Lower lobe of right lung (tissue), 2 donors: ENCODE data around the gene AGBL3. TPM values are rescaled to one million over a fixed set of nuclear protein-coding genes. Genes with fewer than 3 reads are reported as not detected.

Experiments
- ATAC-seq, 2 donors: fragments of 200-7000 bp; cut with Tn5 transposase; one replicate each; pipeline ENCODE4 v1.9.1; 2020 to 2022; ENCODE audit warnings: mild to moderate bottlenecking in 2 of 2, moderate library complexity in 2 of 2
- DNase-seq: peaks from one replicate; pipeline ENCODE4 v3.0.0-alpha.2; 2020
- H3K27ac ChIP-seq: fragments of 200-600 bp; one replicate; pipeline ENCODE4 v1.8.0; 2022
- H3K27me3 ChIP-seq: fragments of 200-600 bp; one replicate; pipeline ENCODE4 v1.8.0; 2022; ENCODE audit warnings: low read depth
- H3K36me3 ChIP-seq: fragments of 200-600 bp; one replicate; pipeline ENCODE4 v1.8.0; 2022; ENCODE audit warnings: mild to moderate bottlenecking
- H3K4me1 ChIP-seq: fragments of 200-600 bp; one replicate; pipeline ENCODE4 v1.8.0; 2022
- H3K4me3 ChIP-seq: fragments of 200-600 bp; one replicate; pipeline ENCODE4 v1.8.0; 2022; ENCODE audit warnings: mild to moderate bottlenecking
- H3K9me3 ChIP-seq: fragments of 200-600 bp; one replicate; pipeline ENCODE4 v1.8.0; 2022
- CTCF ChIP-seq: fragments of 200-600 bp; IDR thresholded peaks from one replicate; pipeline ENCODE4 v1.8.0; 2022; ENCODE audit warnings: antibody characterized with exemption, mild to moderate bottlenecking
- intact Hi-C: fragments of 100-400 bp; cut with DNase I; formaldehyde crosslinking; loops from one replicate; pipeline ENCODE4 v1.11.0; 2022
- total RNA-seq: library from RNA; stranded (reverse); fragmentation: NEBNext Ultra II Directional; extraction: Animal tissue kit (Norgen Biotek cat#: 25700); gene quantifications from one replicate; pipeline ENCODE4 v1.2.1, GENCODE V29; 2021
- donor health status: DM: no; HTN: yes; CAD: no; lungs with severe emphysema.

Gene AGBL3
- total RNA-seq, 1 donor from 2014 or later: 6.1 TPM

- ATAC-seq: no peak
- no peak for DNase-seq
- TF ChIP-seq CTCF: no peak
- H3K9me3 ChIP-seq: peaks cover 5% of the 10 kb centered on the region
- H3K4me3 ChIP-seq: no peak overlapping the region
- no peak overlapping the region for H3K27ac ChIP-seq
- H3K36me3 ChIP-seq: no peaks in the 10 kb centered on the region
- H3K27me3 ChIP-seq: no peaks in the 10 kb centered on the region
- no peaks in the 10 kb centered on the region for H3K4me1 ChIP-seq
- intact Hi-C loops: no loop called here
These were observed 142.6 kb downstream of the AGBL3 start for GRCh38 chr7:135128931-135129330.

- Histone ChIP-seq H3K4me3 (no peak overlapping the region), H3K27me3 (no peaks in the 10 kb centered on the region), H3K36me3 (no peaks in the 10 kb centered on the region), H3K27ac (no peak overlapping the region), H3K9me3 (peaks cover 5% of the 10 kb centered on the region), H3K4me1 (no peaks in the 10 kb centered on the region)
- ATAC-seq (no peak), DNase-seq (no peak)
- intact Hi-C loops: no loop called here
- no peak for TF ChIP-seq CTCF
These were observed 143.3 kb downstream of the AGBL3 start for GRCh38 chr7:135129579-135129978.

DNA sequence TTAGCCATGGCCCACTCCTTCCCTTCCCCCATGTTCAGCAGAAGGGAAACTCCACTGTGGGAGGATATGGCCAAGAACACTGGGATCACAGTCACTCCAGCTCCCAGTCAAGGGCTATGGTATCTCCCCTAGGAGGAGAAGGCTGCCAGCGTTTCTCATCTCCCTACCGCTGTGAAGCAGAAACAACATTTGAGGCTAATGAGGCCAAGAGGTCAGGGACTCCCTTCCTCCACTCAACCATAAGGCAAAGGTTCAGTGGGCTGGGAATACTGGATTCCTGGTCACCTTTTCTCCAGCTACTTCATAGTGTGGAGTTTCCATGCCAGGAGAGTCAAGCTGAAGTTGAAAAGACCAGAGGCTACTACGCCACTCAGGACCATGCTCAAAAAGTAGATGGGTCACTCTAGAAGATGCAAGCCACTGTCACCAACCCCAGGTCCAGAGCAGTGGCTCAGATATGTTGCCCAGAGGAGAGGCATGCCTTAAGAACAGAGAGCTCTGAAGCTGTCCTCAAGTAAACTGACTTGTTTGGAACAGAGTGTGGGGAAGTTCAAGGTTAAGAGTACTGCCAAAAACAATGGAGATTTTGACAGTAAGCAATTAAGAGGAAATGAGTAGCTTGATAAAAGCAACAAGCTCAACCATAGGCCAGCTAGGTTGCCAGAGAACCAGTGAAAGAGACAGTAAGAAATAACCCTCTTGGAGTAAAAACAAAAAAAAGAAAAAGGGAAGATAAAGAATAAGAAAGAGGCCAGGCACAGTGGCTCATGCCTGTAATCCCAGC is 157.8 kb downstream of the AGBL3 start:
- peak overlapping the region; percentile 15 for H3K27ac ChIP-seq
- no peaks in the 10 kb centered on the region for H3K27me3 ChIP-seq
- ATAC-seq (no peak), DNase-seq (no peak)
- H3K4me1 ChIP-seq: peaks cover 24% of the 10 kb centered on the region
- H3K4me3 ChIP-seq: no peak overlapping the region
- intact Hi-C loops: no loop called here
- H3K9me3 ChIP-seq: no peaks in the 10 kb centered on the region
- no peak for TF ChIP-seq CTCF
- H3K36me3 ChIP-seq: no peaks in the 10 kb centered on the region

DNA sequence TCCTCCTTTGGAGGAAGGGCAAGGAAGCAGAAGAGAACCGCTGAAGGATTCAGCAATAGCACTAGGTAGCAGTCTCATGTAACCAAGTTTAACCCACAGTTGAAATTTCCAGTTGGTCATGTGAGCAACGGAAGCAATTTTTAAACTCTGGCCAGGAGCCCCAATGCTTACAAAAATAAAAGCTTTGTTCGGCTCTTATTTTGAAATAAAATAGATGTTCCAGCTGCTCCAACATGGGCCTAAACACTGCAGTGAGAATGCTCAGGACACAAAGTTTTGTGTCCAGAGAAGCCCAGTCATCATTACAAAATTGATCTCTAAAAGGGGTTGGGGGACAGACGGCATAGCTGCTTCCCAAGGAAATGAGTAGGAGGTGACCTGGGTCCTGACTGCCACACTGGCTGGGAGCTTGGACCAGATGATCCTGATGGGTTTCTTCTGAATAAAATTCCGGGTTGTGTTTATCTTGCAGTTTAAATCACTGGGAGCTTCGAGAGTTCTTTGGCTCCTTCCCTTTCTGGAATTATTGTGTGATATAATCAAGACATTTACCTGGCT is 161.1 kb downstream of the AGBL3 start:
- no peaks in the 10 kb centered on the region for H3K36me3 ChIP-seq
- intact Hi-C loops: no loop called here
- H3K27me3 ChIP-seq: no peaks in the 10 kb centered on the region
- no peaks in the 10 kb centered on the region for H3K9me3 ChIP-seq
- TF ChIP-seq CTCF: no peak
- H3K4me3 ChIP-seq: peak overlapping the region; percentile 63
- H3K27ac ChIP-seq: peak overlapping the region; percentile 95
- peaks cover 53% of the 10 kb centered on the region for H3K4me1 ChIP-seq
- ATAC-seq (peak; percentile 38 to 40), DNase-seq (no peak)

DNA sequence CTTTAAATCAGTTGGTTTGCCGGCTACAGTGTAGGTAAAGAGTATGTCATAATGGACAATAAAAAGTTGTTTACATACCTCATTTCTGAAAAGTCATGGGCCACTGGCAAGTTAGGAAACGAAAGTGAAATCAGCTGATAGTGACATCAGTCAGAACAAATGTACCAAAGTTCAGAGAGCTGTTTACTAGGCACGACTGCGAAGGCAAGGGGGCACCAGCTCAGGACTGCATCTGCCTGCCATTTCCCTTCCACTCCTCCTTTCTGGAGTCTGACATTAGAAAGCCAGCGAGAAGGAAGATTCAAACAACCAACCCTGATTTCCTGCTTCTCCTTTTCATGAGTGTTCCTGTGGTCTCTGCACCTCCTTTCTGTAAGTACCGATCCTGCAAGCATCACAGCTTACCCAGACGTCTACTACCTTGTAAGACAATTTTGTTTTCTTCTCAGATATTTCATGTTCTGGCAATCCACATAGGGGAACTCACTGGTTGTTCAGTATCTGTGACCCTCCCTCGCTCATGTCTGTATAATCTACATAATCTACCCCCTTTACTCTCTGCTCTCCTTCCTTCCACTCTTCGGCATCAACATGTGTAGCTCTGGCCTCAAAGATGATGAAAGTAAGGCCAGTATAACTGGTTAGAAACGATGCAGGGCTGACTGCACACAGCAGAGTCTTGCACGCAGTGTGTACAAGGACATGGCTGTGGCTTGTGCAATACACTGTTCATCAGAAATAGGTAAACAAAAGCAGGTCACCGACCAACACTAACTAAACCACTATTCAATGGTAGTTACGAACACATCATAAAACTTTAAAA is 161.8 kb downstream of the AGBL3 start, which contains the start of gene TMEM140:
TMEM140 (plus strand) TSS at position 174 of the 823 bp plus-strand sequence. CDS start 16,370 bp downstream, outside the sequence.
- H3K27ac ChIP-seq: peak within 1 kb of the TSS; percentile 95
- intact Hi-C loops: no loop called here
- no peaks in the 10 kb centered on the region for H3K9me3 ChIP-seq
- H3K27me3 ChIP-seq: no peaks in the 10 kb centered on the region
- no peaks in the 10 kb centered on the region for H3K36me3 ChIP-seq
- ATAC-seq: peak; percentile 84 to 92
- DNase-seq: no peak
- peak; percentile 14 for TF ChIP-seq CTCF
- peaks cover 54% of the 10 kb centered on the region for H3K4me1 ChIP-seq
- H3K4me3 ChIP-seq: peak within 1 kb of the TSS; percentile 63
